ENCODE measurements around the gene ARHGAP24.

The ARHGAP24 gene

GRCh38 chr4:85744950-85745349, 270.0 kb downstream of the ARHGAP24 start:
- no peak overlapping the region for H3K4me3 ChIP-seq (ENCODE audit: low read depth, low read length)
- no peak for TF ChIP-seq CTCF (IDR thresholded peaks at IDR 0.05; ENCODE audit: low read depth, low read length, missing control alignments)
- no peak for DNase-seq (ENCODE audit: low read depth)
- in situ Hi-C loops (cut with HindIII; ENCODE audit: low sequenced_read_pairs): loop anchor here (5.0 to 25.0 kb wide), 3 partner anchors 68 to 633 kb away; no protein-coding TSS in a partner anchor

DNA sequence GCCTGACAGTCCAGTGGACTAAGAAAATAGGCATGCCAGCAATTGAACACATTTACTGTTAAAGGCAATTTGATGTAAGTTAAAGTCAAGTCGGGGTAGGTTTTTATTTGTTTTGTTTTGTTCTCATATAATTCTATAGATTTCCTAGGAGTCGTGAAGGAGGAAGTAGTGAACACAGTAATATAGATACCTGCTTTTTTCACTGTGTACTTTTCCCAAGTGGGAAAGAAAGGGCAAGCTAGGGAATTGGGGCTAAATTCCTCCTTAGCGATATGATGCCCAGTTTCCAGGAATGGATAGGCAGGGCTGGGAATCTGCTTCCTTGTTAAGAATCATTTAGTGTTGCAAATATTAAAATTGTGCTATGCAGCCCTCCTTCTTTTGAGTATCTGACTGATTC, 271.0 kb downstream of the ARHGAP24 start:
- DNase-seq (ENCODE audit: low read depth): no peak
- no peak overlapping the region for H3K4me3 ChIP-seq (ENCODE audit: low read depth, low read length)
- no peak for TF ChIP-seq CTCF (IDR thresholded peaks at IDR 0.05; ENCODE audit: low read depth, low read length, missing control alignments)
- in situ Hi-C loops (cut with HindIII; ENCODE audit: low sequenced_read_pairs): loop anchor here (25.0 kb wide), 1 partner anchor 634 kb away; no protein-coding TSS in a partner anchor

DNA sequence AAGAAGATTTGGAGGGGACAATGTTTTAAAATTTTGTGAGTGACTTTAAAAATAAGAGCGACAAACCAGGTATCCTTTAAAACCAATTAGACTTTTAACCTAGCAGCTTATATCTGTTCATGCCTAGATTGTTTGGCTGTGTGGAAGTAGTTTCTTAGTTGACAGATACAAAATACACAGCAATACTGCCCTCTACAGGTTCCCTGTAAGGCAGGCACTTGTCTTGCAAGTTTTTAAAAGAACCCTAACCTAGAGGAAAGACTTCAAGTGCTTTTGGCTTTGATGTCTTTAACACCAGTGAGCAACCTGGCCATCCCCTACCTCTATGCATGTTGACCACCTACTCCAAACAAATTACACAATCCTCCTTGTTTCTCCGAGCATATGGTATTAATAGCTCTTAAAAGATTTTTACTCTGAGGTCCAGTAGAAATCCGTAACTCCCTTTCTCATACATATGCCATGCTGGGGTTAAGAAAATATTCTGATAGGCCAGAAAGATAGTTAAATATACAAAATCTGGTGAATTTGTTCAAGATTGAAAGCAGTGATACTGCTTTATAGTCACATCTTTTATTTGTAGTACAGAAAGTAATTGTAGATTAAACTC, 273.0 kb downstream of the ARHGAP24 start:
- peak; percentile 78 for TF ChIP-seq CTCF (IDR thresholded peaks at IDR 0.05; ENCODE audit: low read depth, low read length, missing control alignments)
- peak; percentile 78 for DNase-seq (ENCODE audit: low read depth)
- in situ Hi-C loops (cut with HindIII; ENCODE audit: low sequenced_read_pairs): loop anchor here (25.0 kb wide), 1 partner anchor 636 kb away; no protein-coding TSS in a partner anchor
- H3K4me3 ChIP-seq (ENCODE audit: low read depth, low read length): no peak overlapping the region

DNA sequence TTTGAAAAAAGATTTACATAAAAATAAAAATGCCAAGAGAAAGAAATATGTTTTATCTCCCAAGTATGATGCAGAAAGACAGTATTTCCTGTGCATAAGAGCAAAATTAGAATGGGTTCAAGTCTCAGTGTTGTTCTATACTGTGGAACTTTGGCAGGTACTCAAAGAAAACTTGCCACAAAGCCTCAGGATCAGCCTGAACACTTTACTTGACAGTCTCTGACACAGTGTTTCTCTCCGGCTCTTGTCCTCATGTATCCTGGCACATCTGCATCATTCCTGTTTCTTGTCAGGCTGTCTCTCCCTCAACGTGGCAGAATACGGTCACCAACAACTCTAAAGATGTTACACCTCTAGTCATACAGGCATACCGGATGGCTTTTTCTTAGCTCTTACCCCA, 273.7 kb downstream of the ARHGAP24 start:
- no peak for DNase-seq (ENCODE audit: low read depth)
- in situ Hi-C loops (cut with HindIII; ENCODE audit: low sequenced_read_pairs): loop anchor here (25.0 kb wide), 1 partner anchor 636 kb away; no protein-coding TSS in a partner anchor
- no peak overlapping the region for H3K4me3 ChIP-seq (ENCODE audit: low read depth, low read length)
- no peak for TF ChIP-seq CTCF (IDR thresholded peaks at IDR 0.05; ENCODE audit: low read depth, low read length, missing control alignments)

- no peak for DNase-seq (ENCODE audit: low read depth)
- TF ChIP-seq CTCF (IDR thresholded peaks at IDR 0.05; ENCODE audit: low read depth, low read length, missing control alignments): no peak
- H3K4me3 ChIP-seq (ENCODE audit: low read depth, low read length): no peak overlapping the region
- in situ Hi-C loops (cut with HindIII; ENCODE audit: low sequenced_read_pairs): no loop called here
These were observed 276.9 kb downstream of the ARHGAP24 start for GRCh38 chr4:85751866-85752265.

GRCh38 chr4:85755285-85755684, 280.3 kb downstream of the ARHGAP24 start:
- DNase-seq (ENCODE audit: low read depth): no peak
- no peak overlapping the region for H3K4me3 ChIP-seq (ENCODE audit: low read depth, low read length)
- in situ Hi-C loops (cut with HindIII; ENCODE audit: low sequenced_read_pairs): no loop called here
- no peak for TF ChIP-seq CTCF (IDR thresholded peaks at IDR 0.05; ENCODE audit: low read depth, low read length, missing control alignments)

Measured in astrocyte of the cerebellum (primary cell).